Epithelial cell of prostate (primary cell): ENCODE data around the gene UBXN7.
A peak's percentile ranks its signal among the peaks of the same experiment; 100 is the strongest.
"Not testable (repeated sequence)": the region's sequence is repeated elsewhere in the genome, so short reads cannot be mapped to it uniquely, and the experiment has no call there.

Source experiments
- DNase-seq: peaks from one replicate; pipeline ENCODE4 v3.0.0-alpha.2; 2011; ENCODE audit warnings: low read depth, low spot score
- H3K27ac ChIP-seq: fragments of 450-650 bp; 2 replicates; pipeline ENCODE4 v1.5.1; 2017; ENCODE audit warnings: mild to moderate bottlenecking

UBXN7 gene

DNA sequence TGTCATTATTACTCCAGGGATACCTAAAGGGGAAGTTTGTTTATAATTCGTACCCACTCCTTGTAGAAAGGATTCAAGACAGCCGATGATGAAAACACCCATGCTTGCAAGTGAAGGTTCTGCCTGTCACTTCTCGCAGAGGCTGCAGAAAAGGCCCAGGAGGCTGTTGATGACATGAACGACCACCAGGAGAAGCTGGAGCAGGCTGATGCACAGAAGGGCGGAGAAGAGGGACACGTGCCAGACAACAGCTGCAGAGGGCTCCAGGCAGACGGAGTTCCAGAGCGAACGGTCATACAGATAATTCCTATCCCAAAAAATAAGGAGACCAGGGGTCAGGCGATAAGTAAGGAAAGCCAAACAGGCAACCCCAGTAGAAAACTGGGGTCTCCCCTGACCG lies 108.5 kb downstream of the UBXN7 start:
- no peak for DNase-seq
- no peak overlapping the region for H3K27ac ChIP-seq

DNA sequence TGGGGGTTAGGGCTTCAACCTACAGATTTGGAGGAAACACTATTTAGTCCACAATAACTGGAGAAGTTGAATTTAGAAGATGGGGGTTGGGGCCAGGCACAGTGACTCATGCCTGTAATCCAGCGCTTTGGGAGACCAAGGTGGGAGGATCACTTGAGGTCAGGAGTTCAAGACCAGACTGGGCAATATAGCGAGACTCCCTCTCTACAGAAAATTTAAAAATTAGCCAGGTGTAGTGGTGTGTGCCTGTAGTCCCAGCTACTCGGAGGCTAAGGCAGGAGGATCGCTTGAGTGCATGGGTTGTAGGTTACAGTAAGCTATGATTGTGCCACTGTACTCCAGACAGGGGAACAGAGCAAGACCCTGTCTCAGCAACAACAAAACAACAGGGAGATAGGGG lies 109.2 kb downstream of the UBXN7 start:
- H3K27ac ChIP-seq: no peak overlapping the region
- DNase-seq: no peak

DNA sequence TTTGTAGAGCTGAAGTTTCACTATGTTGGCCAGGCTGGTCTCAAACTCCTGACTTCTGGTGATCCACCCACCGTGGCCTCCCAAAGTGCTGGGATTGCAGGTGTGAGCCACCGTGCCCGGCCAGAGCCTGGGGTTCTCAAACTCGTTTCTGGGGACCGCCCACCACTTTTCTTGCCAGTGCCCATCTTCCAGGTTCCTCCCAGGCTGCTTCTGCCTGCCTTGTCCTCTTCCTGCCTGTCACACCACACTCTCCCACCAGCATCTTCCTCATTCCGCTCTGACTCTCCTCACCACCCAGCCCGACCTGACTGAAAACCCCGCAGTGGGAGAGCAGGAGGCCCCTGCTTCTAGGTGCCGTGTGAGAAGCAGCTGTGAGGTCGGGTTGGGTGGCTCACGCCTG lies 111.1 kb downstream of the UBXN7 start:
- H3K27ac ChIP-seq: no peak overlapping the region
- no peak for DNase-seq

DNA sequence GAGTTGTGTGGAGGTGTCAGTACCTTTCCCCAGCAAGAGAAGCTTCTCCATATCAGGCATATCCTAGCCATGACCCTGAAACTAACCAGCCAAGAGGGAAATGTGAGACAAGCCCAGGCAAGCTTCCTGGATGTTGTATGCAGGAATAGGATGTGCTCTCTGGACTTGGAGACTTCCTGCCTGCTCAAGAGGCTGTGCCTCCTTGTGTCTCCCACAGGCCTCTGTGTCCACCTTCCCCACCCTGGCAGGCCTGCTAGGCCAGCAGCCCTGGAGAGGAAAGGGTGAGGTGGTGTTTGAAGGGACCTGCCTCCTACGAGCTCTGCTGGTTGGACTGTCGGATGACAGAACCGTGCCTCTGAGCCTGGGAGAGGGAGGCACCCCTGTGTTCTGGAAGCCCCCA lies 112.1 kb downstream of the UBXN7 start:
- peak; percentile 70 for DNase-seq
- peak overlapping the region; percentile 83 for H3K27ac ChIP-seq

DNA sequence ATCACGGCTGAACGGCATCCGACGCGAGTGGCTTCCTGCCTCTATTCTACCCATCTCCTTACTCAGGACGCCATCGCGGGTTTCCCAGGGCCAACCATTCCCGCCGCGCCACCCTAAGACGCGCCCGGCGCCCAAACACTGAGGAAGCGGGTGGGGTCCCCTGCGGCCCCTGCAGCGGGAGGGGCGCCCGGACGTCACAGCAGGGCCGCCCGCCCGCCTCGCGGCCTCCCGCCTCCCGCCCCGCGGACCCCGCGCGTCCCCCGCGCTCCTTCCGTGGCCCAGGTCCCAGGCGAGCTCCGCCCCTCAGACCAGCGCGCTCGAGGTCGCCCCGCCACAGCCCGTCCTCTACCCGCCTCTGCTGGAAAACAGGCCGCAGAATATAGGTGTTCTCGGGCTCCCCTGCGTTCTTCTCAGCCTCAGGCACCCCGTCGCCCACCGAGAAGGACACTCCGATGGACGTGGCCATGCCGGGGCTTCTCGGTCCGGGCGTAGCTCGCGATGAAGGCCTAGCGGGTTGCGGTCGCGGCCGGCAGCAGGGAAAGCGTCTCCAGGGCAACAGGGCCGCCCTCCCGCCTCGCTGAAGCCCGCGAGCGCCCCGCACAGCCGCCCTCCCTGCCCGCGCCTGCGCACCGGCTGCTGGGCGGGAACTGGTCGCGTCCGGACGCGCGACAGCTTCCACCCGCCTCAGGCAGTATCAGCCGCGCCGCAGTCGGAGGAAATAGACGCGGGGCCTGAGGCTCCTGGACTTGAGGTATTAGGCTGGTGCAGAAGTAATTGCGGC lies 114.3 kb downstream of the UBXN7 start, which contains the start of gene DYNLT2B:
TSS of gene DYNLT2B (minus strand) at position 554 of the 781 bp plus-strand sequence. CDS start at position 466, 88 bp downstream.
- DNase-seq: peak; percentile 54
- H3K27ac ChIP-seq: peak within 1 kb of the TSS; percentile 83

DNA sequence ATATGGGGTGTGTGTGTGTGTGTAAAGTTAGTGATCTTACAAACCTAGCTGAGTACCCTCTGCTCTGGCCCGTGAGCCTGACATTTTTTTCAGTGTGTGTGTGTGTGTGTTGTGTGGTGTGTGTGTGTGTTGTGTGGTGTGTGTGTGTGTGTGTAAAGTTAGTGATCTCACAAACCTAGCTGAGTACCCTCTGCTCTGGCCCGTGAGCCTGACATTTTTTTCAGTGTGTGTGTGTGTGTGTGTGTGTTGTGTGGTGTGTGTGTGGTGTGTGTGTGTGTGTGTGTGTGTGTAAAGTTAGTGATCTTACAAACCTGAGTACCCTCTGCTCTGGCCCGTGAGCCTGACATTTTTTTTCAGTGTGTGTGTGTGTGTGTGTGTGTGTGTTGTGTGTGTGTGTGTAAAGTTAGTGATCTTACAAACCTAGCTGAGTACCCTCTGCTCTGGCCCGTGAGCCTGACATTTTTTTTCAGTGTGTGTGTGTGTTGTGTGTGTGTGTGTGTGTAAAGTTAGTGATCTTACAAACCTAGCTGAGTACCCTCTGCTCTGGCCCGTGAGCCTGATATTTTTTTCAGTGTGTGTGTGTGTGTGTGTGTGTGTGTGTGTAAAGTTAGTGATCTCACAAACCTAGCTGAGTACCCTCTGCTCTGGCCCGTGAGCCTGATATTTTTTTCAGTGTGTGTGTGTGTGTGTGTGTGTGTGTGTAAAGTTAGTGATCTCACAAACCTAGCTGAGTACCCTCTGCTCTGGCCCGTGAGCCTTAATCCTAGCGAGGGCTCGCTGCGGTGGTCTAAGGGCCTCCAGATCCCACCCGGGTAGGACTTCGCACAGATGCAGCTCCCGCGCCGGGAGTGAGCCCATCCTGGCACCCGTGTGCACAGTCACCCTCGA lies 115.2 kb downstream of the UBXN7 start:
- DNase-seq: not testable (repeated sequence)

DNA sequence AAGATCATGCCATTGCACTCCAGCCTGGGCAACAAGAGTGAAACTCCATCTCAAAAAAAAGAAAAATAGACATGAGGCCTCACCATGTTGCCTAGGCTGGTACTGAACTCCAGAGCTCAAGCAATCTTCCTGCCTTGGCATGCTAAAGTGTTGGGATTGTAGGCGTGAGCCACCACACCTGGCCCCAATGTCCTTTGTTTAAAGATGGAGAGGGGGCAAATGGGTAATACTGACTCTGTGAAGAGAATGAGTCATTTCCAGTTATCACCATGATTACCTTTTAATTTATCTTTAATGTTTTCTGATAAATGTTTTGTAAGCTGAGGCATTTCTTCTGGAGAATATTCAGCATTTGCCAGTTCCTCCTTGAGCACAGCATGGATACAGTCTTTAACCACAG lies 116.4 kb downstream of the UBXN7 start:
- DNase-seq: no peak
- H3K27ac ChIP-seq: no peak overlapping the region

More for the DNA sequence above, 115.2 kb downstream of the UBXN7 start:
- peak overlapping the region; percentile 83 for H3K27ac ChIP-seq

DNA sequence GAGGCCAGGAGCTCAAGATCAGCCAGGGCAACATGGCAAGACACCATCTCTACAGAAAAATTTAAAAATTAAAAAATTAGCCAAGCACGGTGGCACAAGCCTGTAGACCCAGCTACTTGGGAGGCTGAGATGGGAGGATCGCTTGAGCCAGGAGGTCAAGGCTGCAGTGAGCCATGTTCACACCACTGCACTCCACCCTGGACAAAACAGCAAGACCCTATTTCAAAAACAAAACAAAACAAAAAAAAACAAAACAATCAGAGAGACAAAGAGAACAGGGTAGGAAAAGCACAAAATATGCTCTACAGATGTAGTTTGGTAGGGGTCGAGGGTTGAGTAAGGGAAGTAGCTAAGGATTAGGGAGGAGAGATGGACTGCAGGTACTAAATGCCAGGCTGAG lies 117.6 kb downstream of the UBXN7 start:
- no peak for DNase-seq
- H3K27ac ChIP-seq: no peak overlapping the region

DNA sequence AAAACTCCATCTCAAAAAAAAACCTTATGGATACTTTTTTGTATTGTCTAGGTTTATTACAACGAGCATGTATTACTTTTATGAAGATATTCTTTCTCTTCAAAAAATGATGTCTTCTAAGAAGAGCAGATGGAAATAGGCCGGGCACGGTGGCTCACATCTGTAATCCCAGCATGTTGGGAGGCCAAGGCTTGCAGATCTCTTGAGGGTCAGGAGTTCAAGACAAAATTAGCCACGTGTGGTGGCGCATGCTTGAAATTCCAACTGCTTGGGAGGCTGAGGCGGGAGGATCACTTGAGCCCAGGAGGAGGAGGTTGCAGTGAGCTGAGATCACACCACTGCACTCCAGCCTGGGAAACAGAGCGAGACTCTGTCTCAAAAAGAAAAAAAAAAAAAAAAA lies 118.1 kb downstream of the UBXN7 start:
- H3K27ac ChIP-seq, DNase-seq: not testable (repeated sequence)

DNA sequence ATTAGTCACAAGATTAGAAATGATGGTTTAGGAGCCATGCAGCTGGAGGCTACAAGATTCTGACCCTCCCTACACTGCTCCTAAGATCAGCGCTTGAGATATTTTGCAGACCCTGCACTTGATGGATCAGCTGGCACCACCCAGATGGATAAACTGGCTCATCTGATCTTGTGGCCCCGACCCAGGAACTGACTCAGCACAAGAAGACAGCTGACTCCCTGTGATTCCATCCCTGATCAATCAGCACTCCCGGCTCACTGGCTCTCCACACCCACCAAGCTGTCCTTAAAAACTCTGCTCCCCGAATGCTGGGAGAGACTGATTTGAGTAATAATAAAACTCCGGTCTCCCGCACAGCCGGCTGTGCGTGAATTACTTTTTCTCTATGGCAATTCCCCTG lies 129.3 kb downstream of the UBXN7 start:
- not testable (repeated sequence) for DNase-seq, H3K27ac ChIP-seq

DNA sequence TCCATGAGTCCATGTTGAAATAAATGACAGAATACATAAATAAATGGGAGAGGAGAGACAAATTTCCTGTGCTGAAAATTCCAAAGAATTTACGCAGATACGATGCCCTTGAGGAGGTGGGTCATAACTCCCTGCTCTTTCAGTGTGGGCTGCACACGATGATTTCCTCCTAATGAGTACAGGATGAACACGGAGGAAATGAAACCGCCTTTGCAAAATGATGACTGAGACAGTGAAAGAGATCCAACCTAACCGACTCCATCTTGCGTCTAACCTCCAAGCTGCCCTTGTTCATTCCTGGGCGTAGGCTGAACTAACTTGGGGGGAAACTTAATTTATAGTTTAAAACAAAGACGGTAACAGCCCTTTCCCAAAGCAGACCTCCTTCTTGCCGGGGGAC lies 129.7 kb downstream of the UBXN7 start:
- not testable (repeated sequence) for H3K27ac ChIP-seq, DNase-seq

DNA sequence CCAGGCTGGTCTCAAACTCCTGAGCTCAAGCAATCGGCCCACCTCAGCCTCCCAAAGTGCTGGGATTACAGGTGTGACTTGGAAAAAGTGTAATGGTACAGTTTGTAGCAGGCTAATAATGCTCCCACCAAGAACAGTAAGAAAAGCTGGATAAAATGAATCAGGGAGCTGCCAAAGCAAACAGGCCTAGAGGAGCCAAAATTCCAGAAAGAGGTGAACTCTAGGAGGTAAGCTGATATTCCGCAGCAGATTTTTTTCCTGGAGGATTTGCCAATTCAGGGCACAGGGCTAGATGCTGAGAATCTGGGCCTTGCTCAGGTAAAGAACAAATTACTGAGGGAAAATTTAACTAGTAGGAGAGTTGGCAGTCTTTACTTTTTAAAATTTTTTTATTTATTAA lies 133.7 kb downstream of the UBXN7 start:
- no peak overlapping the region for H3K27ac ChIP-seq
- no peak for DNase-seq
